Subcutaneous preadipocyte (primary cell): Measurements from ENCODE around the gene APRT. TPM values are rescaled to one million over a fixed set of nuclear protein-coding genes. Genes with fewer than 3 reads are reported as not detected.

Experiments used
- total RNA-seq: library from RNA; depleted of rRNA; stranded (reverse); fragments of >200 nt; gene quantifications from 2 replicates; pipeline ENCODE4 v1.2.3, GENCODE V29; 2012

The APRT gene
- 72.3 and 102 TPM in 2 replicates for total RNA-seq

GRCh38 chr16:88811769-88812512, at the start of gene APRT:
TSS of gene APRT (minus strand) at chr16:88811928. CDS start at chr16:88811899, 29 bp downstream.

GRCh38 chr16:88856828-88857727, 45.4 kb upstream of the APRT start, which contains the start of the genes GALNS and TRAPPC2L:
TSS of gene GALNS (minus strand) at chr16:88856947. CDS start at chr16:88856877, 70 bp downstream.
TSS of gene TRAPPC2L (plus strand) at chr16:88857127. CDS start at chr16:88857151, 24 bp downstream.

GRCh38 chr16:88803264-88803987, 8.3 kb downstream of the APRT start, which contains the start of gene CDT1:
TSS of gene CDT1 (plus strand) at chr16:88803789. CDS start at chr16:88803832, 43 bp downstream.

GRCh38 chr16:88785106-88785924, 26.4 kb downstream of the APRT start, which contains the start of gene PIEZO1:
TSS of gene PIEZO1 (minus strand) at chr16:88785220. CDS start at chr16:88784964, 256 bp downstream.

Other genes with a start within 250 kb of the APRT start
- 12.9 and 21.3 TPM in 2 replicates for gene ZC3H18, start 241.5 kb downstream of the APRT start, total RNA-seq
- not detected in 2 replicates for gene IL17C, start 173.4 kb downstream of the APRT start, total RNA-seq
- 31.6 and 59.8 TPM in 2 replicates for gene CYBA, start 160.9 kb downstream of the APRT start, total RNA-seq
- 123 and 139 TPM in 2 replicates for gene MVD, start 148.8 kb downstream of the APRT start, total RNA-seq
- not detected in 2 replicates for gene SNAI3, start 125.4 kb downstream of the APRT start, total RNA-seq
- gene RNF166, start 105.5 kb downstream of the APRT start, total RNA-seq: 8.5 and 12.7 TPM in 2 replicates
- 20.6 and 29.5 TPM in 2 replicates for gene CTU2, start 105.4 kb downstream of the APRT start, total RNA-seq
- 213 and 214 TPM in 2 replicates for gene PIEZO1, start 26.7 kb downstream of the APRT start, total RNA-seq
- 16.5 and 27.0 TPM in 2 replicates for gene CDT1, start 8.1 kb downstream of the APRT start, total RNA-seq
- 25.4 and 30.5 TPM in 2 replicates for gene GALNS, start 45.0 kb upstream of the APRT start, total RNA-seq
- 54.9 and 66.1 TPM in 2 replicates for gene TRAPPC2L, start 45.2 kb upstream of the APRT start, total RNA-seq
- gene PABPN1L, start 54.7 kb upstream of the APRT start, total RNA-seq: not detected in 2 replicates
- gene CBFA2T3, start 165.3 kb upstream of the APRT start, total RNA-seq: not detected in 2 replicates